Measurements from ENCODE around the gene SCG2. TPM values are rescaled to one million over a fixed set of nuclear protein-coding genes. Genes with fewer than 3 reads are reported as not detected.

Gene SCG2
- polyA plus RNA-seq, 1 experiment, result 1.8 TPM

DNA sequence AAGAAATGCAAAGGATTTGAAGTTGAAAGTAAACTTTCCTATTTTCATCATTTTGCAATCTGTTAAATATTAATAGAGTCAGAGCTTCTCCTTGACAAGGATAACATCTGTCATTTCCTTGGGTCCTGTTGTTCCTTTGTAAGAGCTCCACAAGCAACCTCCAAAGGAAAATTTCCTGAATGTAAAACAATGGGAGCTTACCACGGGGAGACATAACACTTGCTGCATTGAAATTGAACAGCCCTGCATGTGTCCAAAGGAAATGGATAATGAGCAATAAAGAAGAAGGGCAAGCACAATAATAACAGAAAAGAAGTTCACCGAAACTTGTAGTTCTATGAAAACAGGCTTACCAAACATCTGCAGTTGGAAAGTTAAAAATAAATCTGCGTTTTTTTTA lies 42.0 kb upstream of the SCG2 start:
- Histone ChIP-seq H3K27me3 (ENCODE audit: control insufficient read depth, insufficient read depth, low read length) (no peaks in the 10 kb centered on the region), H3K4me3 (ENCODE audit: low read depth, low read length) (no peak overlapping the region), H3K9me3 (ENCODE audit: control insufficient read depth, insufficient read depth, low read length) (no peaks in the 10 kb centered on the region), H3K27ac (ENCODE audit: low read depth, low read length) (no peak overlapping the region)
- POLR2A ChIA-PET, result no interaction called here
- TF ChIP-seq, protein P1, sequence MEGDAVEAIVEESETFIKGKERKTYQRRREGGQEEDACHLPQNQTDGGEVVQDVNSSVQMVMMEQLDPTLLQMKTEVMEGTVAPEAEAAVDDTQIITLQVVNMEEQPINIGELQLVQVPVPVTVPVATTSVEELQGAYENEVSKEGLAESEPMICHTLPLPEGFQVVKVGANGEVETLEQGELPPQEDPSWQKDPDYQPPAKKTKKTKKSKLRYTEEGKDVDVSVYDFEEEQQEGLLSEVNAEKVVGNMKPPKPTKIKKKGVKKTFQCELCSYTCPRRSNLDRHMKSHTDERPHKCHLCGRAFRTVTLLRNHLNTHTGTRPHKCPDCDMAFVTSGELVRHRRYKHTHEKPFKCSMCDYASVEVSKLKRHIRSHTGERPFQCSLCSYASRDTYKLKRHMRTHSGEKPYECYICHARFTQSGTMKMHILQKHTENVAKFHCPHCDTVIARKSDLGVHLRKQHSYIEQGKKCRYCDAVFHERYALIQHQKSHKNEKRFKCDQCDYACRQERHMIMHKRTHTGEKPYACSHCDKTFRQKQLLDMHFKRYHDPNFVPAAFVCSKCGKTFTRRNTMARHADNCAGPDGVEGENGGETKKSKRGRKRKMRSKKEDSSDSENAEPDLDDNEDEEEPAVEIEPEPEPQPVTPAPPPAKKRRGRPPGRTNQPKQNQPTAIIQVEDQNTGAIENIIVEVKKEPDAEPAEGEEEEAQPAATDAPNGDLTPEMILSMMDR (IDR thresholded peaks at IDR 0.05; ENCODE audit: low read depth, low read length), result no peak
- CTCF ChIA-PET, result interaction anchor here (1.0 to 2.8 kb wide), 2 partner anchors 154 to 350 kb away, joined by 4 to 7 read pairs; no protein-coding TSS in a partner anchor
- DNase-seq (ENCODE audit: low read depth, low spot score), result no peak

DNA sequence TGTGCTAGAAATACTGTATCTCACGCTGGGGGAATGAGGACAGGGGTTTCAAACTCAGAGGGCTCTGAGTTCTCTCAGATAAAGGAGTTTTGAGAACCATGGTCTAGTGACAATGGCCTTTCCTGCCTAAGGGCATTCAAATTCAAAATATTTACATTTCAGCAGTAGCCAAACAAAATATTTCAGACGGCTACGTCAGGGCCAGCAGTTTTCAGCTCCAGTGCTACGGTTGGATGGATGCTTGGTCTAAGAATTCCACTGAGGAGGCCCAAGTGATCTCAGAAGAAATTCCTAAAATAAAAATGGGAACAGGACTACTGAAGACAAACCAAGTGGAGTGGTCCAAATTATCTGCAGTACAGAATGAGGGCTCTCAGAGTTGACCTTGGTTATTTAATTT lies 41.1 kb upstream of the SCG2 start:
- DNase-seq (ENCODE audit: low read depth, low spot score), result no peak
- no peaks in the 10 kb centered on the region for H3K27me3 ChIP-seq (ENCODE audit: control insufficient read depth, insufficient read depth, low read length)
- no peaks in the 10 kb centered on the region for H3K9me3 ChIP-seq (ENCODE audit: control insufficient read depth, insufficient read depth, low read length)
- TF ChIP-seq, protein P1 (IDR thresholded peaks at IDR 0.05; ENCODE audit: low read depth, low read length), result no peak
- CTCF ChIA-PET, result no interaction called here
- H3K4me3 ChIP-seq (ENCODE audit: low read depth, low read length), result no peak overlapping the region
- POLR2A ChIA-PET, result interaction anchor here (0.6 kb wide), 1 partner anchor 23 kb away, joined by 4 read pairs; no protein-coding TSS in a partner anchor
- no peak overlapping the region for H3K27ac ChIP-seq (ENCODE audit: low read depth, low read length)

DNA sequence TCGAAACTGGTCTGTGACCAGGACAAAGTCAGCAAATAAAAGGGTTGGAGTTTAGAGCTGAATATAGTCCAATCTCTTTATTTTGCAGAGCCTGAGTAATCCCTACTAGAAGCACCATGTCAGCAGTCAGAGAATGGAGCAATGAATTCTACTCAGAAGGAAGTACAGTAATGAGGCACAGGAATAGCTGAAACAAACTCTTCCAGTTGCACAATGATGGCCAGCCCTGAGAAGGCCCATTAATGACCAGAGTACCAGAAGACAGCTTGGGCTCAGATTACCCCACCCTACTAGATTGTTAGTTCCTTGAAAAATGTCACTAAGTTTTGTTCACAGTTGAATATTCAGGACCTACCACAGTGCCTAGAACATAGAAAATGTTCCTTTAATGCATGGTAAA lies 40.3 kb upstream of the SCG2 start:
- TF ChIP-seq, protein P1 (IDR thresholded peaks at IDR 0.05; ENCODE audit: low read depth, low read length), result no peak
- no peak overlapping the region for H3K4me3 ChIP-seq (ENCODE audit: low read depth, low read length)
- POLR2A ChIA-PET, result no interaction called here

DNA sequence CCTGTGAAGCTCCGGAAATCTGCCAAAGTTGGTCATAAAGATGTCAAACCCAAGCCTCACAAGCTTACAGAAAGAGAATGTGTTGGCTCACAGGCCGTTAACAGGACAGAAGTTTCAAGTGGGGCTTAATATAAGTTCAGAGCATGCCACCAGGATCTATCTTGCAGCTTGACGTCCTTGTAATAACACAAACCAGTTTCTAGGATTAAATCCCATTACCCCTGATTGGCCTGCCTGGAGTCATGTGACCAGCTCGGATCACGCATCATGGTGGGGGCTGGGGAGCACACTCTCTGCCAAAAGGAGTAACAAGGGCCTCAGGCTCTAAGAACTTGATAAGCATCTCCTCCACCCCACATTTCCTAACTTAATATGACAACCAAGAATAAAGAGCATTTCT lies 38.9 kb upstream of the SCG2 start:
- TF ChIP-seq, protein P1 (IDR thresholded peaks at IDR 0.05; ENCODE audit: low read depth, low read length), result no peak
- no peaks in the 10 kb centered on the region for H3K9me3 ChIP-seq (ENCODE audit: control insufficient read depth, insufficient read depth, low read length)
- H3K27me3 ChIP-seq (ENCODE audit: control insufficient read depth, insufficient read depth, low read length), result no peaks in the 10 kb centered on the region
- CTCF ChIA-PET, result no interaction called here
- no peak overlapping the region for H3K4me3 ChIP-seq (ENCODE audit: low read depth, low read length)
- DNase-seq (ENCODE audit: low read depth, low spot score), result peak; percentile 4
- POLR2A ChIA-PET, result no interaction called here
- H3K27ac ChIP-seq (ENCODE audit: low read depth, low read length), result no peak overlapping the region

More for the DNA sequence above, 40.3 kb upstream of the SCG2 start:
- no peaks in the 10 kb centered on the region for H3K27me3 ChIP-seq (ENCODE audit: control insufficient read depth, insufficient read depth, low read length)
- CTCF ChIA-PET, result no interaction called here
- DNase-seq (ENCODE audit: low read depth, low spot score), result no peak
- no peak overlapping the region for H3K27ac ChIP-seq (ENCODE audit: low read depth, low read length)
- no peaks in the 10 kb centered on the region for H3K9me3 ChIP-seq (ENCODE audit: control insufficient read depth, insufficient read depth, low read length)

DNA sequence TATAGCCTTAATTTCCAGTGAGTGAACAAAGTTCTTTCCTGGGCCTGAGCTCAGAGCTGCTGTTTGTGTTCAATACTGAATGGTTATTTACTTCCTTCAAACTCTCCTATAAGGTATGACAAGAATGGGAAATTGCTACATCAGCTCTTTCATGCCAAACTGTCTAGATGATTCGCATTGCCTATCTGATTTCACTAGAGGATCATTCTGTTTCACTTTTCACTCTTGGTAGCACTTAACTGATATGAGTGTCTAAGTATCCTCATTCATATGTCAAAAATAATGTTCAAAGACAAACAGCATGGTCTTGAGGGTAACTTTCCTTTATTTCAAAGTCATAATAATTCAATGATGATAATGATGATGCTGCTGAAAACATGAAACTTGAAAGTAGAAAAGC lies 32.9 kb upstream of the SCG2 start:
- TF ChIP-seq, protein P1 (IDR thresholded peaks at IDR 0.05; ENCODE audit: low read depth, low read length), result no peak
- DNase-seq (ENCODE audit: low read depth, low spot score), result no peak

More for the DNA sequence above, 32.9 kb upstream of the SCG2 start:
- ChIA-PET CTCF (no interaction called here), POLR2A (no interaction called here)
- no peak overlapping the region for H3K27ac ChIP-seq (ENCODE audit: low read depth, low read length)
- H3K27me3 ChIP-seq (ENCODE audit: control insufficient read depth, insufficient read depth, low read length), result no peaks in the 10 kb centered on the region
- H3K4me3 ChIP-seq (ENCODE audit: low read depth, low read length), result no peak overlapping the region
- no peaks in the 10 kb centered on the region for H3K9me3 ChIP-seq (ENCODE audit: control insufficient read depth, insufficient read depth, low read length)
